ENCODE data around the gene SEMA6D. TPM values are rescaled to one million over a fixed set of nuclear protein-coding genes. Genes with fewer than 3 reads are reported as not detected.

SEMA6D gene
- total RNA-seq, 4 donors from 2014 or later = 15.7 to 55.7 (median 17.8) TPM

DNA sequence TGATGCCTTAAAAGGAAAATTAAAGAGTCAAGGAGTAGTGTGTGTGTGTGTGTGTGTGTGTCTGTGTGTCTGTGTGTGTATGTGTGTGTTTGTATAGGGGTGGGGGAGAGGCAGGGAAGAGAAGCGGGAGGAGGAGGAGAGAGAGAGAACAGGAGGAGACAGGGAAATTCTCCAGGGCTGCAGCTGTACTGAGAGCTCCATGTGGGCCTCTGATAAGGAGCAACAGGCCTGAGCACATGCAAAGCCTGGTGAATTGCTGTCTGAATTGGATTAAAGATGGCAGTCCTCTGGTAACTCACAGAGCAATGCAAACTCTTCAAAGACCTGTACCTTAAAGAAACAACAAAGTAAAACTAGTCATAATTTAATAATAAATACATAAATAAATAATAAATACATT lies 70.6 kb downstream of the SEMA6D start:
- DNase-seq (ENCODE audit: low spot score in 2 of 2) = no peak
- no peak overlapping the region for H3K4me3 ChIP-seq
- WGBS, 2 donors = 96 to 97% methylated on average over 1 of the region's 1 CpG
- no peak overlapping the region for H3K27ac ChIP-seq
- H3K36me3 ChIP-seq = no peaks in the 10 kb centered on the region
- no peaks in the 10 kb centered on the region for H3K9me3 ChIP-seq
- TF ChIP-seq EP300 (IDR thresholded peaks at IDR 0.05) (no peak), POLR2A (IDR thresholded peaks at IDR 0.05) (no peak)
- TF ChIP-seq, protein P1, sequence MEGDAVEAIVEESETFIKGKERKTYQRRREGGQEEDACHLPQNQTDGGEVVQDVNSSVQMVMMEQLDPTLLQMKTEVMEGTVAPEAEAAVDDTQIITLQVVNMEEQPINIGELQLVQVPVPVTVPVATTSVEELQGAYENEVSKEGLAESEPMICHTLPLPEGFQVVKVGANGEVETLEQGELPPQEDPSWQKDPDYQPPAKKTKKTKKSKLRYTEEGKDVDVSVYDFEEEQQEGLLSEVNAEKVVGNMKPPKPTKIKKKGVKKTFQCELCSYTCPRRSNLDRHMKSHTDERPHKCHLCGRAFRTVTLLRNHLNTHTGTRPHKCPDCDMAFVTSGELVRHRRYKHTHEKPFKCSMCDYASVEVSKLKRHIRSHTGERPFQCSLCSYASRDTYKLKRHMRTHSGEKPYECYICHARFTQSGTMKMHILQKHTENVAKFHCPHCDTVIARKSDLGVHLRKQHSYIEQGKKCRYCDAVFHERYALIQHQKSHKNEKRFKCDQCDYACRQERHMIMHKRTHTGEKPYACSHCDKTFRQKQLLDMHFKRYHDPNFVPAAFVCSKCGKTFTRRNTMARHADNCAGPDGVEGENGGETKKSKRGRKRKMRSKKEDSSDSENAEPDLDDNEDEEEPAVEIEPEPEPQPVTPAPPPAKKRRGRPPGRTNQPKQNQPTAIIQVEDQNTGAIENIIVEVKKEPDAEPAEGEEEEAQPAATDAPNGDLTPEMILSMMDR (IDR thresholded peaks at IDR 0.05) = no peak
- H3K27me3 ChIP-seq = no peaks in the 10 kb centered on the region
- H3K4me1 ChIP-seq = no peaks in the 10 kb centered on the region

DNA sequence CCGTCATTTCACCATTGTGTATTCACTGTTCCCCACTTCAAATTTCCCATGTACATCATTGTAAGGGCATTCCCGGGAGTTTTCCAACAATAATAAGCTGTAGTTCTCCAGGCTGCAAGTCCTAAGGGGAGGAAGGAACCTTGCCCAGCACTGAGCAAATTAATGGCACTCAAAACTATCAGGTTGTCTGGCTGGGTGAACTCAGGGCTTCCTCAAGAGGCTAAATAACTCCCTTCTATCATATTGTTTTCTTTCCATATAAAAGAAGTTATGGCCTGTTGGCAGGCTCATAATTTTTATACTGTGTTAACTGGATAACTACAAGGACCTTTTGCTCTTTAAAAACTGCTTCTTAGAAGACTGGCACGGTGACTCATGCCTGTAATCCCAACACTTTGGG lies 71.4 kb downstream of the SEMA6D start:
- Histone ChIP-seq H3K27ac (no peak overlapping the region), H3K9me3 (no peaks in the 10 kb centered on the region), H3K27me3 (no peaks in the 10 kb centered on the region), H3K36me3 (no peaks in the 10 kb centered on the region), H3K4me1 (no peaks in the 10 kb centered on the region), H3K4me3 (no peak overlapping the region)
- no peak for DNase-seq (ENCODE audit: low spot score in 2 of 2)
- 25 to 27% methylated on average over 3 of the region's 3 CpGs for WGBS, 2 donors
- TF ChIP-seq, protein P1 (IDR thresholded peaks at IDR 0.05) = no peak
- TF ChIP-seq POLR2A (IDR thresholded peaks at IDR 0.05) = no peak
- TF ChIP-seq EP300 (IDR thresholded peaks at IDR 0.05) = no peak

DNA sequence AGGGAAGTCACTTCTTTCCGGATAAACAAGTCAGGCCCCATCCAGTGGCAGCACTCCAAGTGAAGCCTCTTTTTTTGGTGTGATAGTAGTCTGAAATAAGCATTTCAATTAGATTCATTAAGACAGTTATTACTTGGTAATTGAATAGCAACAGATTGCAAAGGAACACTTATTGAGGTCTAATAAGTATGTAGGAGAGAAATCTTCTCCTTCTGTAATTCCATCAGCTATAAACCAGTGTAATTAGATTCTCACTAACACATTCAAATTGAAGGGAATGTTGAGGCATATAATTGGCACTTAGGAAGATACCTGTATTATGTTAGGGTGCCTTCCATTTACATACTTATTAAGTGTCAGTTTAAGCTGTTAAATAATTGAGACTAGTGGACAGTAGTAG lies 73.9 kb downstream of the SEMA6D start:
- Histone ChIP-seq H3K4me3 (no peak overlapping the region), H3K27ac (no peak overlapping the region), H3K27me3 (no peaks in the 10 kb centered on the region), H3K4me1 (peaks cover 0 to 1% (median 0%) of the 10 kb centered on the region in 4 donors), H3K36me3 (no peaks in the 10 kb centered on the region), H3K9me3 (no peaks in the 10 kb centered on the region)
- TF ChIP-seq POLR2A (IDR thresholded peaks at IDR 0.05) (no peak), EP300 (IDR thresholded peaks at IDR 0.05) (no peak)
- TF ChIP-seq, protein P1 (IDR thresholded peaks at IDR 0.05) = no peak
- DNase-seq (ENCODE audit: low spot score in 2 of 2) = no peak
- 63 to 79% methylated on average over 1 of the region's 1 CpG for WGBS, 2 donors

DNA sequence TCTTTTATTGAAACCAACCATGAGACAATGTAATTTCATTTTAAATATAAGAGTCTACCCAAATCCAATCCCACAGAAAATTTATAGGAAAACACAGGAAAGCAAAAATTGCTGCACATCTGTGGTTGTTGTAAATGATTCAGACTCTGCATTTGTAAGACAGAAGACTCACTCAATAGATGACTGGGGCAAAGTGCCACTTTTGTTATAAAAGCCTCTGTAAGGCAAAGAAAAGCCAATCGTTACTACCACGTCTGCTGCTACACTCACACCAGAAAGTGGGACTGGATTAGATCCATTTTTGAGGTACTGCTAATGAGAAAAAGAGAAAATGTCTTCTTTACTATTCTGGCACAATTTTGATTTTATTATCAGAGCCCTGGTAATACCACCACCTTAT lies 74.9 kb downstream of the SEMA6D start:
- H3K9me3 ChIP-seq = no peaks in the 10 kb centered on the region
- WGBS, 2 donors = 46 to 67% methylated on average over 2 of the region's 2 CpGs
- H3K27me3 ChIP-seq = no peaks in the 10 kb centered on the region
- no peaks in the 10 kb centered on the region for H3K36me3 ChIP-seq
- no peak for DNase-seq (ENCODE audit: low spot score in 2 of 2)
- H3K4me1 ChIP-seq = peaks cover 0 to 9% (median 0%) of the 10 kb centered on the region in 4 donors
- TF ChIP-seq POLR2A (IDR thresholded peaks at IDR 0.05) (no peak), EP300 (IDR thresholded peaks at IDR 0.05) (no peak)
- TF ChIP-seq, protein P1 (IDR thresholded peaks at IDR 0.05) = no peak
- H3K27ac ChIP-seq = no peak overlapping the region
- H3K4me3 ChIP-seq = no peak overlapping the region

DNA sequence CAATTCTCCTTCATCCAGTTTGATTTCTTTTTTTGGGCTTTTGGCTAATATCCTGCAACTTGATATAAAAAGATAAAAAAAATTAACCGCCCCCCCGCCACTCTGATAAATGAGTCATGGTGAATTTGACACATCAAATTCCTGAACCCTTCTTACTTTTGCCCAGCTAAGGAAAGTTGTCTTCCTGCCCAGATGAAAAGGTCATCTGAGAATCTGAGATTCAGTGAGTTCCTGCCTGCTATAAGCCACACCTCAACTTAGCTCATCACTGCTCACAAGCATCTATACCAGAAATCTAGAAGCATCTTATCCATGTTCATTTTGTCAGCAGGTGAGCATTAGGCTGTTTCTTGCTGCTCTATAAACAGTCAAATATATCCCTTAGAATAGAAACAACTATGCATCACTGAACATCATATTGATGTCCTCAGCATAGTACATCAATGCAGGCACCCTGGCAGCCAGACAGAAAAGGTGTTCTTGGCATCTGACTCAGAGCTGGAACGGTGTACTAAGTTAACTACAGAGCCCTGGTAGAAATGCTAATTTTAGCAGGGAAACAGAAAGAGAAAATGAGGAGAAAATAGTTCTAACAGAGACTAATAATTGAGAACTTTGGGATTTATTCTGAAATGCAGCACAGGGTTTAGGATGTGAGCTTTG lies 77.1 kb downstream of the SEMA6D start:
- no peak for DNase-seq (ENCODE audit: low spot score in 2 of 2)
- Histone ChIP-seq H3K4me3 (no peak overlapping the region), H3K27me3 (no peaks in the 10 kb centered on the region), H3K9me3 (no peaks in the 10 kb centered on the region), H3K27ac (no peak overlapping the region), H3K36me3 (no peaks in the 10 kb centered on the region), H3K4me1 (peaks cover 0 to 9% (median 0%) of the 10 kb centered on the region in 4 donors)
- no peak for TF ChIP-seq POLR2A (IDR thresholded peaks at IDR 0.05)
- TF ChIP-seq EP300 (IDR thresholded peaks at IDR 0.05) = no peak
- TF ChIP-seq, protein P1 (IDR thresholded peaks at IDR 0.05) = no peak
- 59 to 67% methylated on average over 3 of the region's 3 CpGs for WGBS, 2 donors
